Loucy (cell line): ENCODE data around the gene RAB29.

Experiments used
- H2AFZ ChIP-seq: fragments of 200-600 bp; sonication (generic); 2 replicates; pipeline ENCODE4 v1.6.0; 2016; ENCODE audit warnings: antibody characterized with exemption, mild to moderate bottlenecking, low read length, moderate library complexity
- H3F3A ChIP-seq: fragments of 200-600 bp; 2 replicates; pipeline ENCODE4 v1.6.0; 2016; ENCODE audit warnings: antibody characterized with exemption, low read depth, mild to moderate bottlenecking
- H3K27me3 ChIP-seq: fragments of 200-600 bp; sonication (generic); 2 replicates; pipeline ENCODE4 v1.6.1; 2014; ENCODE audit warnings: low read length, mild to moderate bottlenecking; ENCODE audit not compliant: insufficient read depth, poor library complexity, severe bottlenecking
- H3K36me3 ChIP-seq: fragments of 200-600 bp; sonication (generic); 2 replicates; pipeline ENCODE4 v1.6.1; 2016; ENCODE audit warnings: low read length; ENCODE audit not compliant: insufficient read depth
- H3K4me1 ChIP-seq: fragments of 200-600 bp; sonication (generic); 2 replicates; pipeline ENCODE4 v1.5.1; 2014; ENCODE audit warnings: low read length, mild to moderate bottlenecking; ENCODE audit not compliant: insufficient read depth, poor library complexity, severe bottlenecking
- H3K4me2 ChIP-seq: fragments of 200-600 bp; sonication (generic); 2 replicates; pipeline ENCODE4 v1.6.0; 2014; ENCODE audit warnings: antibody characterized with exemption, low read length, low read depth, mild to moderate bottlenecking; ENCODE audit not compliant: poor library complexity, severe bottlenecking
- H3K4me3 ChIP-seq: fragments of 200-600 bp; sonication (generic); 2 replicates; pipeline ENCODE4 v1.5.1; 2014; ENCODE audit warnings: low read length, mild to moderate bottlenecking, mixed read lengths; ENCODE audit not compliant: poor library complexity, severe bottlenecking
- H3K79me2 ChIP-seq: fragments of 200-600 bp; sonication (generic); 2 replicates; pipeline ENCODE4 v1.6.1; 2014; ENCODE audit warnings: low read length; ENCODE audit not compliant: insufficient read depth
- H3K9ac ChIP-seq: fragments of 200-600 bp; sonication (generic); 2 replicates; pipeline ENCODE4 v1.6.0; 2014; ENCODE audit warnings: mild to moderate bottlenecking, low read depth, low read length, moderate library complexity; ENCODE audit not compliant: poor library complexity, severe bottlenecking
- H3K9me2 ChIP-seq: fragments of 200-600 bp; sonication (generic); replicated peaks from 2 replicates; pipeline ENCODE4 v1.6.1; 2016; ENCODE audit warnings: low read depth, low read length, mixed read lengths
- H3K9me3 ChIP-seq: fragments of 200-600 bp; sonication (generic); 2 replicates; pipeline ENCODE4 v1.6.1; 2014; ENCODE audit warnings: mild to moderate bottlenecking, antibody characterized with exemption, low read length, low read depth; ENCODE audit not compliant: insufficient read depth
- H4K20me1 ChIP-seq: fragments of 200-600 bp; sonication (generic); 2 replicates; pipeline ENCODE4 v1.6.0; 2014; ENCODE audit warnings: antibody characterized with exemption, low read length, mild to moderate bottlenecking; ENCODE audit not compliant: insufficient read depth, poor library complexity, severe bottlenecking
- CTCF ChIP-seq: fragments of 200-600 bp; sonication (generic); conservative IDR thresholded peaks from 2 replicates; pipeline ENCODE4 v1.5.1; 2014; ENCODE audit warnings: mild to moderate bottlenecking, antibody characterized with exemption, low read length
- EZH2phosphoT487 ChIP-seq: fragments of 200-600 bp; IDR thresholded peaks from 2 replicates; pipeline ENCODE4 v1.6.1; 2018; ENCODE audit warnings: antibody characterized with exemption, mild to moderate bottlenecking, moderate library complexity, borderline replicate concordance

The RAB29 gene

GRCh38 chr1:205810448-205811157, 35.3 kb upstream of the RAB29 start:
- H4K20me1 ChIP-seq = peaks cover 44% of the 10 kb centered on the region
- TF ChIP-seq EZH2phosphoT487 (no peak), CTCF (peak; percentile 57)
- H3K4me2 ChIP-seq = peak overlapping the region; percentile 96

DNA sequence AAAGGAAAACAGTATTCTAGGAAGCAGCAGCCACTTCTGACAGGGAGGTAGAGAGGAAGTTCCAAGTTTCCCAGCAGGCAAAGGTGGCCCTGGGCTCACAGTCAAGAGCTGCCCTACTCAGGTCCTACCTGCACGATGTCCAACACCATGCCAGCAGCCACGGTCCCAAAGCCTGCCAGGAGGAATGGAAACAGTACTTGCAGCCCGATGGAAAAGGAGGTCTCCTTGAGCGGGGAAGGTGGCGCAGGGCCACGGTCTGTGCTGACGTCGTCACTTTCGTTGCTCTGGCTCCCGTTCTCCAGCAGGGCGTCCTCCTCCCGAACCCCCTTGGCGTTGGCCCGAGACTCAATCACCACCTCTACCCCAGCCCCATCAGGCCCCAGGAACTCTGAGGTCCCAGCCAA, 34.7 kb upstream of the RAB29 start:
- Histone ChIP-seq H3K79me2 (peaks cover 76% of the 10 kb centered on the region), H3K4me3 (peak overlapping the region; percentile 87), H3K27me3 (no peaks in the 10 kb centered on the region), H4K20me1 (peaks cover 44% of the 10 kb centered on the region), H3K9ac (peak overlapping the region; percentile 44), H3K36me3 (no peaks in the 10 kb centered on the region), H2AFZ (no peak overlapping the region), H3K4me1 (peaks cover 79% of the 10 kb centered on the region), H3K4me2 (peak overlapping the region; percentile 96), H3F3A (no peaks in the 10 kb centered on the region), H3K9me2 (no peaks in the 10 kb centered on the region), H3K9me3 (no peaks in the 10 kb centered on the region)
- TF ChIP-seq EZH2phosphoT487 (no peak), CTCF (no peak)

More at GRCh38 chr1:205810448-205811157, 35.3 kb upstream of the RAB29 start:
- H3K4me1 ChIP-seq = peaks cover 73% of the 10 kb centered on the region
- H3K36me3 ChIP-seq = no peaks in the 10 kb centered on the region
- H3K27me3 ChIP-seq = no peaks in the 10 kb centered on the region
- H3K9ac ChIP-seq = peak overlapping the region; percentile 44
- H3K9me2 ChIP-seq = no peaks in the 10 kb centered on the region
- no peaks in the 10 kb centered on the region for H3F3A ChIP-seq
- H3K4me3 ChIP-seq = peak overlapping the region; percentile 87
- H2AFZ ChIP-seq = no peak overlapping the region
- H3K79me2 ChIP-seq = peaks cover 71% of the 10 kb centered on the region
- no peaks in the 10 kb centered on the region for H3K9me3 ChIP-seq

DNA sequence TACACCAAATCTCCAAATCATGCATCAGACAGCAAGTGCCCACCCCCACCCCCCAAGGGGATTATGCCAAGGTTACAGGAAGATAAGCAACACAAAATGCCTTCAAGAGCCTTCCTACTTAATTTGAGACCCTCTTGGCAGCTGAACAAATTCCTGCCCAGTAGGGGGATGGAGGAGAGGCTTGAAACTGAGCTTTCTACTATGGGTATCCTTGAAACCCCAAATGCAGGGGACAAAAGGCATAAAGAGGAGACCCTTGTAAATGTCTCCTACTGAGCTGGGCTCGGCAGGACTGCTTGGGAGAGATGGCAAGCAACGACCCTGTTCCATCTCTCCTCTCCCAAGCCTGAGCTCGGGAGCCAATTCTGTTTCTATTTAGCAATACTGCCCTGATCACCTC, 34.2 kb upstream of the RAB29 start:
- Histone ChIP-seq H3K9me2 (no peaks in the 10 kb centered on the region), H3K9ac (peak overlapping the region; percentile 44), H3K27me3 (no peaks in the 10 kb centered on the region), H3K4me2 (peak overlapping the region; percentile 96), H3K36me3 (no peaks in the 10 kb centered on the region), H3K4me3 (peak overlapping the region; percentile 87), H4K20me1 (peaks cover 44% of the 10 kb centered on the region), H3K4me1 (peaks cover 82% of the 10 kb centered on the region), H3K79me2 (peaks cover 78% of the 10 kb centered on the region), H3F3A (no peaks in the 10 kb centered on the region), H2AFZ (no peak overlapping the region), H3K9me3 (no peaks in the 10 kb centered on the region)
- TF ChIP-seq EZH2phosphoT487 = no peak
- TF ChIP-seq CTCF = no peak
